HEK293T (cell line): ENCODE measurements around the gene ATP6V1G2.
"Not testable (repeated sequence)": the region's sequence is repeated elsewhere in the genome, so short reads cannot be mapped to it uniquely, and the experiment has no call there.

Experiments used
- ARNT ChIP-seq: fragments of 450-650 bp; IDR thresholded peaks from 2 replicates; pipeline ENCODE4 v1.6.1; 2017; ENCODE audit warnings: mild to moderate bottlenecking
- FOXA1 ChIP-seq: fragments of 450-650 bp; IDR thresholded peaks from 2 replicates; pipeline ENCODE4 v1.6.1; 2016; ENCODE audit warnings: mild to moderate bottlenecking
- FOXK2 ChIP-seq: fragments of 450-650 bp; IDR thresholded peaks from 2 replicates; pipeline ENCODE4 v1.6.1; 2016; ENCODE audit warnings: mild to moderate bottlenecking
- FOXM1 ChIP-seq: fragments of 450-650 bp; IDR thresholded peaks from 2 replicates; pipeline ENCODE4 v1.6.1; 2017; ENCODE audit warnings: mild to moderate bottlenecking, borderline replicate concordance
- L3MBTL2 ChIP-seq: fragments of 450-650 bp; conservative IDR thresholded peaks from 2 replicates; pipeline ENCODE4 v1.6.1; 2016; ENCODE audit warnings: mild to moderate bottlenecking
- NFRKB ChIP-seq: fragments of 450-650 bp; IDR thresholded peaks from 2 replicates; pipeline ENCODE4 v1.6.1; 2016; ENCODE audit warnings: mild to moderate bottlenecking, moderate library complexity
- SP1 ChIP-seq: fragments of 450-650 bp; IDR thresholded peaks from 2 replicates; pipeline ENCODE4 v1.6.1; 2017
- SUZ12 ChIP-seq: fragments of 450-650 bp; IDR thresholded peaks from 2 replicates; pipeline ENCODE4 v1.6.1; 2016; ENCODE audit warnings: mild to moderate bottlenecking
- ZNF384 ChIP-seq: fragments of 450-650 bp; IDR thresholded peaks from 2 replicates; pipeline ENCODE4 v1.6.1; 2016

DNA sequence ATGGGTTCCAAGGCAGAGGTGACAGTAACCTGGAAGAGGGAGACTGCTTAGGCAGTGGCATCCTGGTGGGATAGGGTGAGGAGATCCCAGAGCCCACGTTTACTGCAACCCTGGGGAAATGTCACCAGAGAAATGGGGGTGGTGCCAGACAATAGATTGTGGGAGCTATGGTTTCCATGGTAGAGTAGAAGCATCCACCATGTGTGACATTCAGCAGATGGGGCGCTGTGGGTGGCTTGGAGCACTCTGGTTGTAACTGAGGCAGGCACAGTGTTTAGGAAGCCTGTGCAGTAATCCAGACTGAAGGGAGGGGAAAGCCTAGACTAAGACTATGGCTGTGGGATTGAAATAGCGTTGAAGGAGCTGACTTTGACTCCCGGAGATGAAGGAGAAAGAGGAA, 49.6 kb downstream of the ATP6V1G2 start:
- not testable (repeated sequence) for TF ChIP-seq FOXA1, ARNT, NFRKB, ZNF384, FOXK2, SUZ12, FOXM1, L3MBTL2, SP1
